Measurements from ENCODE around the gene CDH6.

The CDH6 gene

DNA sequence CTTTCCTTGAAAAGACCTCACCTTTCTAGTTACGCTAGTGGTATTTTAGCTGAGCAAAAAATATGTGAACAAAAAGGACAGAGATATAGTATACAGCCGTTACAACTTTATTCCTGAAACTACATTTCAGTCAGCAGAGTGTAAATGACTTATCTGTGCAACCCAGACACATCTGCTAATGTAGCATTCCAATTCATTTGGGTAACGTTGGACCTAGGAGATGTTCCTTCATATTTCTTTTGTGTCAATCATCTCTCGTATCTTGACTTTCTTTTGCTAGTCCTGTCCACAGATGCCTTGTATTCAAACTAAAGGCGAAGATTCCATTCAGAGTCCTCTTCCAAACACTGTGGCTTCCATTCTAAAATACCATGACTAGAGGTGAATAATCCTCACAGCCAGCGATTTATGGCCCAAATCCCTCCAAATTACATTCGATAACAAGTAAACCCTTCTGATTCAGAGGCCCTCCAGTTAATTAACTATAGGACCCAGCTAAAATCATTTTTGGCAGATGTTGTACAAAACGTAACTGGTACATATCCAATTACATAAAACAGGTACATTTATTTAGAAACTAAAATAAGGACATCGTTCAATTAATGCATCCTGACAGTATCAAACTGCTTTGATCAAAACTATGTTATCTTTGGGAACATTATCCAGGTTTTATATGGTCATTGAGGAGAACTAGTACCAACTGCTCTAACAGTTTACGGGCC lies 182.7 kb downstream of the CDH6 start:
- H3K27me3 Mint-ChIP-seq (ENCODE audit: low read depth) = peaks cover 3% of the 10 kb centered on the region

DNA sequence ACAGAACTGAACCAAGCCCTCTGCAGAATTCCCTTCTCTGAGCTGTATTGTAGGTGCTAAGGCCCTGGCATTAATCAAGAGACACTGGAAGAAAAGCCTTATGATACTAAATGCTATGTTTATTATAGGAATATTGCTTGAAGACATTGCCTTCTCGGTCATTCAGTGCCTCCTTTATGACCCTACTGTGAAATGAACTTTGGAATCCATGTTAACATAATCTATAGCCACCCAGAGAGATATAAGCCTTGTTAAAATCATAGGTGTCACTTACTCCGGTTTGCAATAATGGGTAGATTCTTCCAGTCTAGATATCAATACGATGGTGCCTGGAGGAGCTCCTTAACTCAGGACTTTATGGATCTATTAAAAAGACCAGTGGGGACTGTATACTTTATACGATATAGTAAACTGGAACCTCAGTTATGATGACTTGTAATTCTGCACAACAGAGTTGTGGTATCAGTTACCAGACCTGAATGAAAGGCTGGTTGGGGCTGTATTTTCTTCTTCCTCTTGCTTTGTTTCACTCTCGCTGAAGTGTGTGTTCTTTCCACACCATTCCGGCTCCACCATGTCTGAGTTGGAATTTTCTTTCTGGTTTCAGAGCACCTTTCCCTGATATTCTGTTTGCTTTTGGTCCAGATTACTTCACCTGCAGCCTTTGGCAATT lies 183.9 kb downstream of the CDH6 start:
- H3K27me3 Mint-ChIP-seq (ENCODE audit: low read depth) = peaks cover 8% of the 10 kb centered on the region
- H3K4me1 Mint-ChIP-seq = no peaks in the 10 kb centered on the region
- H3K9me3 Mint-ChIP-seq = no peaks in the 10 kb centered on the region
- H3K36me3 Mint-ChIP-seq (ENCODE audit: low read depth) = no peaks in the 10 kb centered on the region
- H3K4me3 Mint-ChIP-seq = no peak overlapping the region
- TF ChIP-seq, protein P1, sequence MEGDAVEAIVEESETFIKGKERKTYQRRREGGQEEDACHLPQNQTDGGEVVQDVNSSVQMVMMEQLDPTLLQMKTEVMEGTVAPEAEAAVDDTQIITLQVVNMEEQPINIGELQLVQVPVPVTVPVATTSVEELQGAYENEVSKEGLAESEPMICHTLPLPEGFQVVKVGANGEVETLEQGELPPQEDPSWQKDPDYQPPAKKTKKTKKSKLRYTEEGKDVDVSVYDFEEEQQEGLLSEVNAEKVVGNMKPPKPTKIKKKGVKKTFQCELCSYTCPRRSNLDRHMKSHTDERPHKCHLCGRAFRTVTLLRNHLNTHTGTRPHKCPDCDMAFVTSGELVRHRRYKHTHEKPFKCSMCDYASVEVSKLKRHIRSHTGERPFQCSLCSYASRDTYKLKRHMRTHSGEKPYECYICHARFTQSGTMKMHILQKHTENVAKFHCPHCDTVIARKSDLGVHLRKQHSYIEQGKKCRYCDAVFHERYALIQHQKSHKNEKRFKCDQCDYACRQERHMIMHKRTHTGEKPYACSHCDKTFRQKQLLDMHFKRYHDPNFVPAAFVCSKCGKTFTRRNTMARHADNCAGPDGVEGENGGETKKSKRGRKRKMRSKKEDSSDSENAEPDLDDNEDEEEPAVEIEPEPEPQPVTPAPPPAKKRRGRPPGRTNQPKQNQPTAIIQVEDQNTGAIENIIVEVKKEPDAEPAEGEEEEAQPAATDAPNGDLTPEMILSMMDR (IDR thresholded peaks at IDR 0.05; ENCODE audit: unreplicated experiment in 3 of 3) = no peak
- no peak overlapping the region for H3K27ac Mint-ChIP-seq

More for the DNA sequence above, 182.7 kb downstream of the CDH6 start:
- H3K4me1 Mint-ChIP-seq = no peaks in the 10 kb centered on the region
- no peaks in the 10 kb centered on the region for H3K9me3 Mint-ChIP-seq
- H3K27ac Mint-ChIP-seq = no peak overlapping the region
- TF ChIP-seq, protein P1 (IDR thresholded peaks at IDR 0.05; ENCODE audit: unreplicated experiment in 3 of 3) = no peak
- no peak overlapping the region for H3K4me3 Mint-ChIP-seq
- no peaks in the 10 kb centered on the region for H3K36me3 Mint-ChIP-seq (ENCODE audit: low read depth)

DNA sequence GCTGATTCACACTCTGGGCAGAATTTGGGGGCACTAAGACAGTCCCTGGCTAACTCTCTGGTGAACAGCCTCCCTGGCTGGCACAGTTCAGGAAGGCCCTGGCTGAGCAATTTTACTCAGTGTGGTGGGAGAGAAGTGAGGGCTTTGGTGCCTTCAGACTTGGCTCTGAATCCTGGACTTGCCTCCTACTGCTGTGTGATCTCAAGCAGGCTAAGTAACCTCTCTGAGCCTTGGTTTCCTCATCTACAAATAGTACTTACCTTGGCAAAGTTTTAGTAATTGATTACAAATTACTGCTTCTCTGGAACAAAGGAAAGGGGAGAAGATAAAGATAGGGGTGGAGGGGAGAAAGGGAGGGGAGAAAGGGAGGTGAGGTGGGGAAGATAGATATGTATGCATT lies 184.7 kb downstream of the CDH6 start:
- no peaks in the 10 kb centered on the region for H3K9me3 Mint-ChIP-seq
- H3K4me3 Mint-ChIP-seq = no peak overlapping the region
- H3K27ac Mint-ChIP-seq = no peak overlapping the region
- peaks cover 8% of the 10 kb centered on the region for H3K27me3 Mint-ChIP-seq (ENCODE audit: low read depth)
- H3K4me1 Mint-ChIP-seq = no peaks in the 10 kb centered on the region
- TF ChIP-seq, protein P1 (IDR thresholded peaks at IDR 0.05; ENCODE audit: unreplicated experiment in 3 of 3) = no peak
- no peaks in the 10 kb centered on the region for H3K36me3 Mint-ChIP-seq (ENCODE audit: low read depth)
